Stimulated activated effector memory CD8-positive, alpha-beta T cell treated with anti-CD3 and anti-CD28 coated beads, Interleukin-12 subunit alpha, Interleukin-12 subunit beta, amount 100 ng/mL, for 72 hours (primary cell): ENCODE results near the gene C15orf61.

Source experiments
- ATAC-seq: fragments of 150-1000 bp; cut with Tn5 transposase; 2 replicates; pipeline ENCODE4 v1.10.0; 2021
- DNase-seq, 2 donors: peaks; one replicate each; pipeline ENCODE4 v3.0.0; 2021 to 2022; ENCODE audit warnings: low spot score in 2 of 2
- H3K27ac Mint-ChIP-seq: one replicate; pipeline ENCODE4 v1.8.0; 2022; ENCODE audit warnings: mild to moderate bottlenecking, mixed read lengths
- H3K36me3 Mint-ChIP-seq: one replicate; pipeline ENCODE4 v1.8.0; 2022; ENCODE audit warnings: mild to moderate bottlenecking, mixed read lengths
- H3K4me1 Mint-ChIP-seq: one replicate; pipeline ENCODE4 v1.8.0; 2022; ENCODE audit warnings: mixed read lengths
- H3K4me3 Mint-ChIP-seq: one replicate; pipeline ENCODE4 v1.8.0; 2022; ENCODE audit warnings: mild to moderate bottlenecking, mixed read lengths
- H3K9me3 Mint-ChIP-seq: one replicate; pipeline ENCODE4 v1.8.0; 2022; ENCODE audit warnings: mixed read lengths

Gene C15orf61

DNA sequence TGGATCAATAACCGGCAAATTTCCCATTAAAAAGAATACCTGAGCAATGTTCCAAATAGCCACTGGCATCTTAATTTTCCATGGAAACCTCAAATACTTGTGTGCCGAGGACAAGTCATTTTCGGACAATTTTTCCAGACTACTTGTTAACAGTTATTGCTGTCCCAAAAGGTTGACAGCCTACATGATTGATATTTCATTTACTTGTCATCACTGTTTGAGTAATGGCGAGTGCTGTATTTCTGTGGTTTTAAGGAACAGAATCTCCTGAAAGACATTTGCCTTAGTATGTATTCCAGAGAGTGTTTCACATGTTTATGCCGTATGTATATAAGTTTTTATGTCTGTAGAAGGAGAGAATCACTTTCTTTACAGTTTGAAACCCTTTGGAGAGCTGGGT, 58.2 kb downstream of the C15orf61 start:
- peaks cover 3% of the 10 kb centered on the region for H3K36me3 Mint-ChIP-seq
- H3K9me3 Mint-ChIP-seq, result no peaks in the 10 kb centered on the region
- no peak for DNase-seq
- ATAC-seq, result no peak
- H3K4me3 Mint-ChIP-seq, result no peak overlapping the region
- H3K27ac Mint-ChIP-seq, result no peak overlapping the region
- H3K4me1 Mint-ChIP-seq, result no peaks in the 10 kb centered on the region
